ENCODE measurements around the gene WDR90. TPM values are rescaled to one million over a fixed set of nuclear protein-coding genes. Genes with fewer than 3 reads are reported as not detected.
A peak's percentile ranks its signal among the peaks of the same experiment; 100 is the strongest.

Gene WDR90
- total RNA-seq, 1 experiment from 2014 or later: 118 TPM

- peaks cover 6% of the 10 kb centered on the region; the same call in 1 of the 2 replicates for H3F3A ChIP-seq (ENCODE audit: insufficient read depth, low read depth)
- H3K27ac ChIP-seq: no peak overlapping the region
- no peak overlapping the region for H3K4me2 ChIP-seq
- DNase-seq: no peak
- H3K9me2 ChIP-seq (ENCODE audit: insufficient read depth): no peaks in the 10 kb centered on the region
- POLR2A ChIA-PET (ENCODE audit: unreplicated experiment): no interaction called here
- CTCF ChIA-PET: no interaction called here
- TF ChIP-seq CTCF (conservative IDR thresholded peaks at IDR 0.05) (no peak), EZH2 (IDR thresholded peaks at IDR 0.05; ENCODE audit: low read depth) (no peak)
- BruUV-seq (replicated peaks): no TSS peak
- H4K20me1 ChIP-seq (ENCODE audit: insufficient read depth): 0 out of 2 replicates have a peak, but pooled peaks cover 4% of the 10 kb centered on the region
- H3K27me3 ChIP-seq (ENCODE audit: insufficient read depth, low read depth): peaks cover 64% of the 10 kb centered on the region
- intact Hi-C loops (cut with micrococcal nuclease; ENCODE audit: unreplicated experiment): no loop called here
- no peak overlapping the region for H2AFZ ChIP-seq
- no peaks in the 10 kb centered on the region; the same call in 1 of the 2 replicates for H3K4me1 ChIP-seq (replicated peaks; ENCODE audit: insufficient read depth)
- H3K9me3 ChIP-seq (ENCODE audit: insufficient read depth, low read depth): no peaks in the 10 kb centered on the region
- H3K4me3 ChIP-seq: no peak overlapping the region
- H3K36me3 ChIP-seq (ENCODE audit: low read depth): no peaks in the 10 kb centered on the region
- H3K79me2 ChIP-seq (ENCODE audit: low read depth): no peaks in the 10 kb centered on the region
Measured at GRCh38 chr16:703406-703805, 54.2 kb downstream of the WDR90 start.

- Histone ChIP-seq H2AFZ (no peak overlapping the region), H3K9me3 (ENCODE audit: insufficient read depth, low read depth) (no peaks in the 10 kb centered on the region), H3F3A (ENCODE audit: insufficient read depth, low read depth) (peaks cover 6% of the 10 kb centered on the region; the same call in 1 of the 2 replicates), H3K4me2 (peak overlapping the region; percentile 61), H3K9me2 (ENCODE audit: insufficient read depth) (no peaks in the 10 kb centered on the region), H3K79me2 (ENCODE audit: low read depth) (no peaks in the 10 kb centered on the region), H3K27ac (no peak overlapping the region), H4K20me1 (ENCODE audit: insufficient read depth) (0 out of 2 replicates have a peak, but pooled peaks cover 4% of the 10 kb centered on the region), H3K4me1 (replicated peaks; ENCODE audit: insufficient read depth) (no peaks in the 10 kb centered on the region; the same call in 1 of the 2 replicates), H3K27me3 (ENCODE audit: insufficient read depth, low read depth) (peaks cover 70% of the 10 kb centered on the region), H3K4me3 (no peak overlapping the region), H3K36me3 (ENCODE audit: low read depth) (no peaks in the 10 kb centered on the region)
- ChIA-PET CTCF (no interaction called here), POLR2A (ENCODE audit: unreplicated experiment) (no interaction called here)
- intact Hi-C loops (cut with micrococcal nuclease; ENCODE audit: unreplicated experiment): no loop called here
- DNase-seq: no peak
- TF ChIP-seq EZH2 (IDR thresholded peaks at IDR 0.05; ENCODE audit: low read depth) (no peak), CTCF (conservative IDR thresholded peaks at IDR 0.05) (no peak)
- BruUV-seq (replicated peaks): no TSS peak
Measured at GRCh38 chr16:704047-704446, 54.9 kb downstream of the WDR90 start.

- no TSS peak for BruUV-seq (replicated peaks)
Measured at GRCh38 chr16:704552-705380, 55.6 kb downstream of the WDR90 start.

More at GRCh38 chr16:704552-705380, 55.6 kb downstream of the WDR90 start:
- Histone ChIP-seq H3K27me3 (ENCODE audit: insufficient read depth, low read depth) (peaks cover 76% of the 10 kb centered on the region), H3K9me2 (ENCODE audit: insufficient read depth) (no peaks in the 10 kb centered on the region), H3K4me2 (peak overlapping the region; percentile 61), H3K9me3 (ENCODE audit: insufficient read depth, low read depth) (no peaks in the 10 kb centered on the region), H2AFZ (no peak overlapping the region), H3K36me3 (ENCODE audit: low read depth) (no peaks in the 10 kb centered on the region), H3K4me3 (peak overlapping the region; percentile 49), H3F3A (ENCODE audit: insufficient read depth, low read depth) (peaks cover 6% of the 10 kb centered on the region; the same call in 1 of the 2 replicates), H3K27ac (no peak overlapping the region), H3K79me2 (ENCODE audit: low read depth) (no peaks in the 10 kb centered on the region), H3K4me1 (replicated peaks; ENCODE audit: insufficient read depth) (no peaks in the 10 kb centered on the region; the same call in 1 of the 2 replicates), H4K20me1 (ENCODE audit: insufficient read depth) (0 out of 2 replicates have a peak, but pooled peaks cover 4% of the 10 kb centered on the region)
- no peak for TF ChIP-seq EZH2 (IDR thresholded peaks at IDR 0.05; ENCODE audit: low read depth)
- TF ChIP-seq CTCF (conservative IDR thresholded peaks at IDR 0.05): no peak
- intact Hi-C loops (cut with micrococcal nuclease; ENCODE audit: unreplicated experiment): no loop called here
- ChIA-PET POLR2A (ENCODE audit: unreplicated experiment) (no interaction called here), CTCF (interaction anchor here (0.6 kb wide), 2 partner anchors 15 to 46 kb away, joined by 3 read pairs; no protein-coding TSS in a partner anchor)
- DNase-seq: no peak
